ENCODE measurements around the gene POTEB.
"Not testable (repeated sequence)": the region's sequence is repeated elsewhere in the genome, so short reads cannot be mapped to it uniquely, and the experiment has no call there.

The POTEB gene

DNA sequence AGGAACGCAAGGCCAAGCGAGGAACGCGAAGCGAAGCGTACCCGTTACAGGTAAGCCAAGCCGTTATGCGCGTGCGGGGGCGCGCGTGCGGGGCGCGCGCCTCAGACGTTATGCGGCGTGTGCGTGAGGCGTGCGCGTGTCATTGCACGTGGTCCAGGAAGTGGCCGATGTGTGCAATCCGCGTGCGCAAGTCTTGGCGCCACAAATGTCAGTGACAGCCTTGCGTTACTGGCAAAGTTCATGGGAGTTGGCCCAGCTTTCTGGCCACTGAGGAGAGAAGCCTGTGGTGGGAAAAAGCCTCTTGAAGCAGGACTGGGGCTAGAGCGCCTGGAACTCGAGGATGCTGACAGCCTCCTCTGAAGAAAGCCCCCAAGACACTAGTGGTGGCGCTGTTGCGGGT, at the start of gene POTEB:
POTEB (minus strand) TSS at position 101 of the 400 bp plus-strand sequence. CDS start 489 bp downstream, outside the sequence.
- TF ChIP-seq FOXM1 (IDR thresholded peaks at IDR 0.05; ENCODE audit: borderline replicate concordance, low read depth); EGR1 (IDR thresholded peaks at IDR 0.05); YY1 (IDR thresholded peaks at IDR 0.05; ENCODE audit: low read depth): not testable (repeated sequence)
